ENCODE measurements around the gene PPP2R1A.

Gene PPP2R1A

DNA sequence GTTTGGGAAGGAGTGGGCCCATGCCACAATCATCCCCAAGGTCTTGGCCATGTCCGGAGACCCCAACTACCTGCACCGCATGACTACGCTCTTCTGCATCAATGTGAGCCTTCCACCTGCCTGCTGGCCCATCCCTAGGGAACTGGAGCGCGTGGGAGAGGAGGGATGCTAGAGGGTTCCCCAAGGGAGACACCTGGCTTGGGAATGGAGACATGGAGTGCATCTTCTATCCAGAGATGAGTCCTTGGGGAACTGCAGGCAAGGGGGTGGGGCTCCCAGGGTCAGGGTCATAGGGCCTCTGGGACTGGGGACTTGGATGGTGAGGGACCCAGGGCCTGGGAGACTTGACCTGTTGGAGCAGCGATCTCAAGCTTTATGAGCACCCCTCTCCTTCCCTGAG, 31.2 kb downstream of the PPP2R1A start:
- Mint-ChIP-seq H3K27ac (no peak overlapping the region), H3K4me1 (ENCODE audit: low read depth) (no peaks in the 10 kb centered on the region), H3K27me3 (no peaks in the 10 kb centered on the region), H3K4me3 (no peak overlapping the region), H3K36me3 (ENCODE audit: low read depth) (peaks cover 89% of the 10 kb centered on the region), H3K9me3 (no peaks in the 10 kb centered on the region)

GRCh38 chr19:52221831-52222375, 32.1 kb downstream of the PPP2R1A start:
- Mint-ChIP-seq H3K27me3 (no peaks in the 10 kb centered on the region), H3K27ac (no peak overlapping the region), H3K36me3 (ENCODE audit: low read depth) (peaks cover 90% of the 10 kb centered on the region), H3K4me3 (no peak overlapping the region), H3K4me1 (ENCODE audit: low read depth) (peaks cover 8% of the 10 kb centered on the region), H3K9me3 (no peaks in the 10 kb centered on the region)

DNA sequence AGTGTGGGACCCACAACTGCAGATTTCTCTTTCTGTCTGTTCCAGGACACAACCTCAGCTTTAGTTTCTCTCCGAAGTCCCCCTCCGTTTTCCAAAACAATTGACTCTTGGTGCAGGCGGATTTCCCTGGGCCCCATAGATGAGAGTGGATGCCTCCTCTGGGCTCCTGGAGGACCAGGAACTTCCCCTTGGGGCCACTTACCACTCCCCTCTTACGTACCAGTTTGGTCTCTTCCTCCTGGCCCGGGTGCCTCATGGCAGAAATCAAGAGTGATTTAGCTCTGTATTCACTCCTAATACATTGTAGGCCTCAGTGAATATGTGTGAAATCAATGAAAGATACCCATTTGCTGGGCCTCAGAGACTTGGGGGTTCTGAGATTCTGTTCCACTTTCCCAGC, 34.4 kb downstream of the PPP2R1A start:
- peak overlapping the region; percentile 38 for H3K27ac Mint-ChIP-seq
- H3K4me1 Mint-ChIP-seq (ENCODE audit: low read depth): peaks cover 14% of the 10 kb centered on the region
- H3K27me3 Mint-ChIP-seq: no peaks in the 10 kb centered on the region
- no peaks in the 10 kb centered on the region for H3K9me3 Mint-ChIP-seq
- H3K36me3 Mint-ChIP-seq (ENCODE audit: low read depth): peaks cover 90% of the 10 kb centered on the region
- H3K4me3 Mint-ChIP-seq: no peak overlapping the region

GRCh38 chr19:52226652-52227051, 36.8 kb downstream of the PPP2R1A start:
- Mint-ChIP-seq H3K4me1 (ENCODE audit: low read depth) (peaks cover 20% of the 10 kb centered on the region), H3K36me3 (ENCODE audit: low read depth) (peaks cover 74% of the 10 kb centered on the region), H3K27me3 (no peaks in the 10 kb centered on the region), H3K27ac (peak overlapping the region; percentile 45), H3K4me3 (no peak overlapping the region), H3K9me3 (no peaks in the 10 kb centered on the region)

GRCh38 chr19:52227196-52227940, 37.5 kb downstream of the PPP2R1A start:
- Mint-ChIP-seq H3K4me3 (no peak overlapping the region), H3K4me1 (ENCODE audit: low read depth) (peaks cover 20% of the 10 kb centered on the region), H3K27ac (peak overlapping the region; percentile 28), H3K9me3 (no peaks in the 10 kb centered on the region), H3K27me3 (no peaks in the 10 kb centered on the region), H3K36me3 (ENCODE audit: low read depth) (peaks cover 74% of the 10 kb centered on the region)

DNA sequence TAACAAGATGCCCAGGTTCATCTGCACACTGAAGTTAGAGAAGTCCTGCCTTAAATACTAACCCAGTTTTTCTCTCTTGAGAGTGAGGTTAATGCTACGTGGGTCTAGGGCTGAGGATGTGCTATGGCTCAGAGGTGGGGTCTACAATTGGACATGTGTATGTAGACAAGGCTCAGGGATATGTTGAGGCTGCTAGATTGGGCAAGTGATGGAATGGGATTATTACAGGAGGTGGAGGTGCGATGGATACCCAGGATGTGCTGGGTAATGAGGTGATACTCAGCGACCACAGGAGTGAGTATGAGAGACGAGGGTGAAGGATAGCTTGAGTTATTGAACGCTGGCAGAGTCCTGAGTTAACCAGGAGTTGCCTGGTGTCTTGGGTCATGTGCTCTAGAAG, 38.1 kb downstream of the PPP2R1A start:
- H3K27ac Mint-ChIP-seq: no peak overlapping the region
- H3K36me3 Mint-ChIP-seq (ENCODE audit: low read depth): peaks cover 67% of the 10 kb centered on the region
- H3K4me1 Mint-ChIP-seq (ENCODE audit: low read depth): peaks cover 20% of the 10 kb centered on the region
- H3K4me3 Mint-ChIP-seq: no peak overlapping the region
- H3K27me3 Mint-ChIP-seq: no peaks in the 10 kb centered on the region
- no peaks in the 10 kb centered on the region for H3K9me3 Mint-ChIP-seq

DNA sequence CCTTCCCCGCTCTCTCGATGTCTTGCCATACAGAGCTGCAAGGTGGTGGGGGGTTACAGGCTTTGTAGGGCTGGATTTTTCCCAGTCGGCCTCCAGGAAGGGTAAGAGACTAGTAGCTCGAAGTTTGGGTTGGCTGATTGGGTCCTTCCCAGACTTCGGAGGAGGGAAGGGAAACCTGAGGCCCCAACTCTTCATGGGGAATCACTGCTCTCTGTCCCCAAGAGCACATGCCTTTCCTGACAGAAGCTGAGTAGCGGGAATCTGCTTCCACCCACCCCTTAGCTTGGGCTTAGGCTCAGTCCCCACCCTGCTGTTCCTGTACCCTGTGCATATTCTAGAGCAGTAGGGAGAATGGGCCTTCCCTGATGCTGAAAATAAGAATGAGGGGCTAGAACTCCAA, 39.7 kb downstream of the PPP2R1A start:
- no peaks in the 10 kb centered on the region for H3K27me3 Mint-ChIP-seq
- no peaks in the 10 kb centered on the region for H3K9me3 Mint-ChIP-seq
- no peak overlapping the region for H3K4me3 Mint-ChIP-seq
- peaks cover 52% of the 10 kb centered on the region for H3K36me3 Mint-ChIP-seq (ENCODE audit: low read depth)
- H3K4me1 Mint-ChIP-seq (ENCODE audit: low read depth): peaks cover 20% of the 10 kb centered on the region
- H3K27ac Mint-ChIP-seq: no peak overlapping the region

DNA sequence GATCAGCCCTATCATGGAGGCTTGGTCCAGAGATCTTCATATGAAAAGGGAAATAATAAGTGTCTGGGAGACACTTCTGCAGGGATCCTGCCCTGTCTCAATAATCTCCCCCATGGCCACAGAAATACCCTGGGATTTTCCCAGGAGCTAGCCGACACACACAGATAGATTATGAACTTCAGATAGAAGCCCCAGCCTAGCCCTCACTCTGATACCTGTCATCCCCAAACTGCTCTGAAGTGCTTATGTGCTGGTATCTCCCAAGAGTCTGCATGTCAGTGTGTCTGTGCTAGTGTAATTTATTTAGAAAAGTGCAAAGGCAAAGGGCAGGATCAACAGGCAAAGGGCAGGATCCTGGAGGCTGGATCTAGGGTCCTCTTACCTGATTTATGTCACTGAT, 40.8 kb downstream of the PPP2R1A start:
- Mint-ChIP-seq H3K9me3 (no peaks in the 10 kb centered on the region), H3K27ac (peak overlapping the region; percentile 57), H3K4me1 (ENCODE audit: low read depth) (peaks cover 20% of the 10 kb centered on the region), H3K4me3 (no peak overlapping the region), H3K27me3 (no peaks in the 10 kb centered on the region), H3K36me3 (ENCODE audit: low read depth) (peaks cover 43% of the 10 kb centered on the region)

DNA sequence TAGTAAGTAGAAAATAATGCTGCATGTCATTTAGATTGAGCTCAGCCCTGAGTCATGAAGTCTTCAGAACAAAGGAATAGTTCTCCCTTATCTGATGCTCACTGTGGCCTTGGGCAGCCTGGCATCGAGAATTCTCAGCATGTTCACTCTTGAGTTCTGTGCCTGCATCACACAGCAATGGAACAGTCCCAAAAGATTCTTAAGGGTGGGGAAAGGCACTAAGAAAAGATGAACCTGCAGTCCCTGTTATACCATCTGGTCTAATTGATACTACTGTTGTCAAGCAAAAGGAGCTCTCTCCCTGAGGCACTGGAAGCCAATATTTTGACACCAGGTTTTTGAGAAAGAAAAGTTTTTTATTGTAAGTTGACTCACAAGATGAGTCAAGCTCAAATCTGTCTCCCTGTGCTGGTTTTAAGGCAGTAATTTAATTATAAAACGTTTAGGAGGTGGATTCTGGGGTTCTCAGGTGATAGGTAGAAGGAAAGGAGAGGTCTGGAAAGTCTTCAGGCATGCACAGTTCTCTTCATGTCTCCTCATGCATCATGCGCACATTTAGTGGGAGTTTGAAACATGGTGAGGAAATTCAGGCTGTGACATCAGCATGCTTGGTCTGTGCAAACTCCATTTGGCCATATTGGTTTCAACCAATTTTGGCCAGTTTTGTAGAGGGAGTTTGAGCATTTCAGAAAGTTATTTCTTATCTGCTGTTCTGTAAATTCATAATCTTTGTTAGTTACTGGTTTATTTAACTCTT, 41.5 kb downstream of the PPP2R1A start:
- H3K9me3 Mint-ChIP-seq: no peaks in the 10 kb centered on the region
- H3K4me1 Mint-ChIP-seq (ENCODE audit: low read depth): peaks cover 18% of the 10 kb centered on the region
- H3K36me3 Mint-ChIP-seq (ENCODE audit: low read depth): peaks cover 36% of the 10 kb centered on the region
- no peak overlapping the region for H3K4me3 Mint-ChIP-seq
- H3K27me3 Mint-ChIP-seq: no peaks in the 10 kb centered on the region
- H3K27ac Mint-ChIP-seq: no peak overlapping the region

DNA sequence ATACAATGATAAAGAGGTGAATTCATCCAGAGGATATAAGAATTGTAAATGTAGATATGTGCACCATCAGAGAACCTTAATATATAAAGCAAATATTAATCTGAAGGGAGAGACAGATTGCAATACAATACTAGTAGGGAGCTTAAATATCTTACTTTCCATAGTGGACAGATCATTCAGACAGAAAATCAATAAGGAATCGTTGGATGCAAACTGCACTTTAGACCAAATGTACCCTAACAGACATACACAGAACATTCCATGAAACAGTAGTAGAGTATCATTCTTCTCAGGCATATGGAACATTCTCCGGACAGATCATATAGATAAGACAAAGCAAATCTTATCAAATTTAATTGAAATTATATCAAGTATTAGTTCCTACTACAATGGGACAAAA, 44.6 kb downstream of the PPP2R1A start:
- Mint-ChIP-seq H3K36me3 (ENCODE audit: low read depth) (peaks cover 9% of the 10 kb centered on the region), H3K4me3 (no peak overlapping the region), H3K27me3 (no peaks in the 10 kb centered on the region), H3K4me1 (ENCODE audit: low read depth) (peaks cover 6% of the 10 kb centered on the region), H3K9me3 (no peaks in the 10 kb centered on the region), H3K27ac (no peak overlapping the region)

DNA sequence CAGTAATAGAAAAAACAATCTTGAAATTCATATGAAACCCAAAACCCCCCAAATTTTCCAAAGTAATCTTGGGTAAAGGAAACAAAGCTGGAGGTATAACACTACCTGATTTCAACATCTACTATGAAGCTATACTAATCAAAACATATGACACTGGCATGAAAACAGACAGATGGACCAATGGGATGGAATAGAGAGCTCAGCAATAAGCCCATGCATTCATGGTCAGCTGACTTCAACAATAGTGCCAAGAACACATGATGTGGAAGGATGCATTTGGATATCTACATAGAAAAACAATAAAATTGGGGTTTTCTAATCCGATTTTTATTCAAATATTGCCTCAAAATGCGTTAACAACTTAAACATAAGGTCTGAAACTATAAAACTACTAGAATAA, 47.3 kb downstream of the PPP2R1A start:
- Mint-ChIP-seq H3K9me3 (no peaks in the 10 kb centered on the region), H3K4me3 (no peak overlapping the region), H3K36me3 (ENCODE audit: low read depth) (no peaks in the 10 kb centered on the region), H3K4me1 (ENCODE audit: low read depth) (no peaks in the 10 kb centered on the region), H3K27me3 (no peaks in the 10 kb centered on the region), H3K27ac (no peak overlapping the region)

GRCh38 chr19:52237771-52238400, 48.0 kb downstream of the PPP2R1A start:
- Mint-ChIP-seq H3K9me3 (no peaks in the 10 kb centered on the region), H3K36me3 (ENCODE audit: low read depth) (no peaks in the 10 kb centered on the region), H3K4me3 (no peak overlapping the region), H3K4me1 (ENCODE audit: low read depth) (no peaks in the 10 kb centered on the region), H3K27ac (no peak overlapping the region), H3K27me3 (no peaks in the 10 kb centered on the region)

GRCh38 chr19:52244021-52244420, 54.2 kb downstream of the PPP2R1A start:
- no peaks in the 10 kb centered on the region for H3K4me1 Mint-ChIP-seq (ENCODE audit: low read depth)
- no peaks in the 10 kb centered on the region for H3K36me3 Mint-ChIP-seq (ENCODE audit: low read depth)
- no peak overlapping the region for H3K27ac Mint-ChIP-seq
- no peaks in the 10 kb centered on the region for H3K9me3 Mint-ChIP-seq
- no peak overlapping the region for H3K4me3 Mint-ChIP-seq
- no peaks in the 10 kb centered on the region for H3K27me3 Mint-ChIP-seq

DNA sequence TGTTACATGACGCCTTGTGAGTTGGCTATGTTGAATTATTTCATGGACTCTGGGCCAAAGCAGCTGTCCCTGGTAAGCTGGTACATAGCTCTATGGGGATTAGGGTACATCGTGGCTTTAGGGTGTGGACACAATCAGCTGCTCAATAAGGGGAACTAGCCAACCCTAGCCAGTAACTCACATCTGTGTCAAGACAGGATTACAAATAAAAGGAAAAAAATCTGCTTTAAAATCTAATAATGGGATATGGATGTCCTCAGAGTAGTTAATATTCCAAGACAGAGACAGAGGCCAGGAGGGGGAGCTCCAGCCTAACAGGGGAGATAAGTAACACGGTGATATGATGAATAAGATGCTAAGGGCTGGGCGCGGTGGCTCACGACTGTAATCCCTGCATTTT, 58.4 kb downstream of the PPP2R1A start:
- Mint-ChIP-seq H3K36me3 (ENCODE audit: low read depth) (no peaks in the 10 kb centered on the region), H3K4me3 (no peak overlapping the region), H3K27me3 (no peaks in the 10 kb centered on the region), H3K27ac (no peak overlapping the region), H3K9me3 (no peaks in the 10 kb centered on the region), H3K4me1 (ENCODE audit: low read depth) (no peaks in the 10 kb centered on the region)

GRCh38 chr19:52258426-52258825, 68.6 kb downstream of the PPP2R1A start:
- Mint-ChIP-seq H3K4me3 (no peak overlapping the region), H3K9me3 (peaks cover 6% of the 10 kb centered on the region), H3K4me1 (ENCODE audit: low read depth) (no peaks in the 10 kb centered on the region), H3K36me3 (ENCODE audit: low read depth) (no peaks in the 10 kb centered on the region), H3K27me3 (no peaks in the 10 kb centered on the region), H3K27ac (no peak overlapping the region)
